Lower leg skin (tissue), 4 donors: Measurements from ENCODE around the gene TSEN54. TPM values are rescaled to one million over a fixed set of nuclear protein-coding genes. Genes with fewer than 3 reads are reported as not detected.

Source experiments
- DNase-seq, 2 donors: peaks; one replicate each; pipeline ENCODE4 v3.0.0-alpha.2; 2019; ENCODE audit warnings: low spot score in 2 of 2
- H3K4me3 ChIP-seq: fragments of 200-600 bp; sonication (generic); 2 replicates; pipeline ENCODE4 v1.5.1; 2017; ENCODE audit warnings: mild to moderate bottlenecking, low read depth; ENCODE audit not compliant: poor library complexity, severe bottlenecking
- CTCF ChIP-seq, 3 donors: fragments of 450-650 bp; IDR thresholded peaks; one replicate each; pipeline ENCODE4 v1.5.1; 2016; ENCODE audit warnings: antibody characterized with exemption in 3 of 3, mild to moderate bottlenecking in 3 of 3, moderate library complexity in 2 of 3
- POLR2A ChIP-seq, 2 donors: fragments of 450-650 bp; IDR thresholded peaks; one replicate each; pipeline ENCODE4 v1.6.1; 2016 to 2017; ENCODE audit warnings: antibody characterized with exemption in 2 of 2, mild to moderate bottlenecking in 1 of 2, moderate library complexity in 1 of 2
- WGBS, 2 donors: methylation state at CpG; one replicate each; pipeline ENCODE4 v1.1.5; 2018; 5-methylcytosine and 5-hydroxymethylcytosine counted together
- intact Hi-C: fragments of 100-400 bp; cut with DNase I; formaldehyde crosslinking; loops from one replicate; pipeline ENCODE4 v1.15.0; 2023; ENCODE audit warnings: low total_unique reads
- total RNA-seq, 4 donors: library from RNA; depleted of rRNA; stranded (reverse); fragments of >200 nt; gene quantifications; one replicate each; pipeline ENCODE4 v1.1.0, GENCODE V29; 2016

TSEN54 gene
- total RNA-seq, 4 donors from 2014 or later: 42.7 to 70.8 (median 50.8) TPM

GRCh38 chr17:75511610-75512575 is 4.4 kb upstream of the TSEN54 start:
- intact Hi-C loops: no loop called here
- TF ChIP-seq POLR2A (IDR thresholded peaks at IDR 0.05) (no peak), CTCF (IDR thresholded peaks at IDR 0.05) (peak in 1 of 3 donors; percentile 25)
- no peak overlapping the region for H3K4me3 ChIP-seq
- DNase-seq: no peak
- whole genome bisulfite sequencing, 2 donors: 73 to 77% methylated on average over 11 to 13 of the region's 13 CpGs

- no peak for DNase-seq
- no peak overlapping the region for H3K4me3 ChIP-seq
- intact Hi-C loops: no loop called here
- WGBS, 2 donors: 63 to 69% methylated on average over 10 of the region's 10 CpGs
- TF ChIP-seq CTCF (IDR thresholded peaks at IDR 0.05) (no peak), POLR2A (IDR thresholded peaks at IDR 0.05) (no peak)
Measured at GRCh38 chr17:75512926-75513640, 3.2 kb upstream of the TSEN54 start.

- WGBS, 2 donors: 60 to 88% methylated on average over 17 of the region's 17 CpGs
- TF ChIP-seq CTCF (IDR thresholded peaks at IDR 0.05): no peak
- no peak for TF ChIP-seq POLR2A (IDR thresholded peaks at IDR 0.05)
- DNase-seq: no peak
- H3K4me3 ChIP-seq: no peak overlapping the region
- intact Hi-C loops: no loop called here
Measured at GRCh38 chr17:75513641-75514000, 2.7 kb upstream of the TSEN54 start.

- DNase-seq: no peak
- intact Hi-C loops: no loop called here
- TF ChIP-seq POLR2A (IDR thresholded peaks at IDR 0.05) (no peak), CTCF (IDR thresholded peaks at IDR 0.05) (no peak)
- H3K4me3 ChIP-seq: peak overlapping the region; percentile 54
- 4 to 8% methylated on average over 6 to 14 of the region's 15 CpGs for WGBS, 2 donors
Measured at GRCh38 chr17:75514299-75514918, 1.9 kb upstream of the TSEN54 start.

GRCh38 chr17:75514919-75515495 is 1.3 kb upstream of the TSEN54 start:
- 1% methylated on average over 31 to 36 of the region's 50 CpGs for WGBS, 2 donors
- TF ChIP-seq POLR2A (IDR thresholded peaks at IDR 0.05): no peak
- TF ChIP-seq CTCF (IDR thresholded peaks at IDR 0.05): no peak
- peak overlapping the region; percentile 54 for H3K4me3 ChIP-seq
- no peak for DNase-seq
- intact Hi-C loops: no loop called here
